Fibroblast of mammary gland (primary cell): ENCODE results near the gene NRAS.

ENCODE experiments used
- DNase-seq: peaks from one replicate; pipeline ENCODE4 v3.0.0-alpha.2; 2010; ENCODE audit warnings: low read depth
- H3K4me3 ChIP-seq: 2 replicates; pipeline ENCODE4 v1.5.1; 2011; ENCODE audit warnings: low read depth, mild to moderate bottlenecking, low read length, moderate library complexity; ENCODE audit not compliant: control insufficient read depth
- CTCF ChIP-seq: conservative IDR thresholded peaks from 2 replicates; pipeline ENCODE4 v1.5.1; 2011; ENCODE audit warnings: low read depth, low read length, inconsistent platforms; ENCODE audit not compliant: control insufficient read depth, insufficient read depth

Gene NRAS

GRCh38 chr1:114715952-114716303 lies 643 bp downstream of the NRAS start:
- H3K4me3 ChIP-seq: peak overlapping the region; percentile 90
- peak; percentile 11 for DNase-seq
- no peak for TF ChIP-seq CTCF

GRCh38 chr1:114712977-114713376 lies 3.6 kb downstream of the NRAS start:
- TF ChIP-seq CTCF: no peak
- no peak overlapping the region for H3K4me3 ChIP-seq
- no peak for DNase-seq

- TF ChIP-seq CTCF: no peak
- no peak overlapping the region for H3K4me3 ChIP-seq
- no peak for DNase-seq
Observed at GRCh38 chr1:114710360-114710759, 6.2 kb downstream of the NRAS start.

GRCh38 chr1:114707604-114708003 lies 9.0 kb downstream of the NRAS start:
- DNase-seq: no peak

GRCh38 chr1:114703242-114703641 lies 13.3 kb downstream of the NRAS start:
- TF ChIP-seq CTCF: no peak
- DNase-seq: peak; percentile 19

More at GRCh38 chr1:114707604-114708003, 9.0 kb downstream of the NRAS start:
- TF ChIP-seq CTCF: no peak
- H3K4me3 ChIP-seq: no peak overlapping the region

GRCh38 chr1:114702737-114703136 lies 13.8 kb downstream of the NRAS start:
- no peak for DNase-seq
- TF ChIP-seq CTCF: no peak
- H3K4me3 ChIP-seq: no peak overlapping the region

More at GRCh38 chr1:114703242-114703641, 13.3 kb downstream of the NRAS start:
- no peak overlapping the region for H3K4me3 ChIP-seq

GRCh38 chr1:114701931-114702330 lies 14.6 kb downstream of the NRAS start:
- TF ChIP-seq CTCF: no peak
- no peak for DNase-seq
- H3K4me3 ChIP-seq: no peak overlapping the region
